B cell (primary cell): ENCODE data around the gene TERC. TPM values are rescaled to one million over a fixed set of nuclear protein-coding genes. Genes with fewer than 3 reads are reported as not detected.

Source experiments
- ATAC-seq: fragments of 200-7000 bp; cut with Tn5 transposase; one replicate; pipeline ENCODE4 v1.10.0; 2021; ENCODE audit warnings: low read depth, mild to moderate bottlenecking, moderate number of reproducible peaks, moderate library complexity
- CTCF ChIA-PET: fragments of 350-600 bp; sonication (Branson Sonifier 250); formaldehyde crosslinking; loops from one replicate; lab custom pipeline; 2021; ENCODE audit warnings: antibody characterized with exemption, inconsistent platforms; lab: Charles Lee
- POLR2A ChIA-PET: fragments of 350-600 bp; sonication (Branson Sonifier 250); formaldehyde crosslinking; loops from one replicate; lab custom pipeline; 2021; ENCODE audit warnings: antibody characterized with exemption; lab: Charles Lee
- DNase-seq: peaks from one replicate; pipeline ENCODE4 v3.0.0; 2013
- H2AFZ ChIP-seq: 2 replicates; pipeline ENCODE4 v1.6.1; 2012; ENCODE audit warnings: mild to moderate bottlenecking, low read depth, low read length; ENCODE audit not compliant: insufficient read depth, poor library complexity, severe bottlenecking
- H3K27ac ChIP-seq, 2 donors: 1 replicate in 1 of 2; 2 replicates in 1 of 2; pipeline ENCODE4 v1.5.1; 2012 to 2013; ENCODE audit warnings: low read length in 2 of 2, mild to moderate bottlenecking in 2 of 2, moderate library complexity in 1 of 2
- H3K27me3 ChIP-seq, 4 experiments: fragments of 200-600 bp in 1 of 4; sonication (generic) in 1 of 4; replicated peaks in 1 of 4; 1 replicate in 2 of 4; 2 replicates in 2 of 4; pipeline versions ENCODE4 v1.6.1 to v1.7.0; 2013 to 2016; ENCODE audit warnings: low read length in 3 of 4, mild to moderate bottlenecking in 2 of 4, mixed read lengths in 1 of 4, moderate library complexity in 1 of 4; ENCODE audit not compliant: insufficient read depth in 4 of 4, control insufficient read depth in 3 of 4; ENCODE audit errors: control extremely low read depth in 1 of 4
- H3K36me3 ChIP-seq, 2 experiments: replicated peaks in 1 of 2; 1 replicate in 1 of 2; 2 replicates in 1 of 2; pipeline versions ENCODE4 v1.6.1 to v1.7.1; 2013; ENCODE audit warnings: low read length in 1 of 2; ENCODE audit not compliant: insufficient read depth in 2 of 2, control insufficient read depth in 1 of 2; ENCODE audit errors: control extremely low read depth in 1 of 2, extremely low read depth in 1 of 2
- H3K4me1 ChIP-seq, 2 donors: fragments of 200-600 bp in 1 of 2; sonication (generic) in 1 of 2; 1 replicate in 1 of 2; 2 replicates in 1 of 2; pipeline versions ENCODE4 v1.5.1 to v1.6.1; 2013 to 2017; ENCODE audit warnings: low read length in 2 of 2; ENCODE audit not compliant: control insufficient read depth in 2 of 2, insufficient read depth in 2 of 2
- H3K4me2 ChIP-seq: replicated peaks from 2 replicates; pipeline ENCODE3; 2012; ENCODE audit warnings: mild to moderate bottlenecking, low read depth, low read length; ENCODE audit not compliant: poor library complexity, severe bottlenecking
- H3K4me3 ChIP-seq, 5 experiments: fragments of 200-600 bp in 1 of 5; sonication (generic) in 1 of 5; 1 replicate in 3 of 5; 2 replicates in 2 of 5; pipeline versions ENCODE4 v1.5.1 to v1.7.0; 2011 to 2016; ENCODE audit warnings: low read length in 4 of 5, mild to moderate bottlenecking in 4 of 5, low read depth in 2 of 5, control low read depth in 1 of 5, moderate library complexity in 1 of 5; ENCODE audit not compliant: insufficient read depth in 1 of 5; ENCODE audit errors: control extremely low read depth in 1 of 5, extremely low read depth in 1 of 5
- H3K79me2 ChIP-seq: fragments of 200-600 bp; sonication (generic); one replicate; pipeline ENCODE4 v1.6.0; 2016; ENCODE audit warnings: low read length; ENCODE audit not compliant: control insufficient read depth, insufficient read depth
- H3K9ac ChIP-seq: fragments of 200-600 bp; sonication (generic); 2 replicates; pipeline ENCODE4 v1.6.1; 2017; ENCODE audit warnings: mild to moderate bottlenecking, low read length, moderate library complexity
- H3K9me3 ChIP-seq, 3 donors: one replicate each; pipeline versions ENCODE4 v1.6.1 to v1.7.1; 2013; ENCODE audit warnings: low read length in 2 of 3; ENCODE audit not compliant: control insufficient read depth in 2 of 3, insufficient read depth in 1 of 3; ENCODE audit errors: control extremely low read depth in 1 of 3
- H4K20me1 ChIP-seq: 2 replicates; pipeline ENCODE4 v1.6.0; 2012; ENCODE audit warnings: mild to moderate bottlenecking, low read length; ENCODE audit not compliant: insufficient read depth, control insufficient read depth, poor library complexity, severe bottlenecking
- H3K27ac Mint-ChIP-seq: one replicate; pipeline ENCODE4 v1.8.0; 2021; ENCODE audit warnings: mixed read lengths
- H3K27me3 Mint-ChIP-seq: one replicate; pipeline ENCODE4 v1.8.0; 2021; ENCODE audit warnings: mixed read lengths
- H3K4me1 Mint-ChIP-seq: one replicate; pipeline ENCODE4 v1.8.0; 2021; ENCODE audit warnings: mixed read lengths
- H3K4me3 Mint-ChIP-seq: one replicate; pipeline ENCODE4 v1.8.0; 2021; ENCODE audit warnings: mixed read lengths
- H3K9me3 Mint-ChIP-seq: one replicate; pipeline ENCODE4 v1.8.0; 2022; ENCODE audit warnings: mixed read lengths; ENCODE audit not compliant: insufficient read depth
- EZH2 ChIP-seq: IDR thresholded peaks from 2 replicates; pipeline ENCODE4 v1.6.1; 2012; ENCODE audit warnings: borderline replicate concordance, low read depth, mild to moderate bottlenecking, moderate library complexity, low read length; ENCODE audit not compliant: insufficient read depth, poor library complexity, severe bottlenecking
- WGBS: methylation state at CpG from one replicate; pipeline ENCODE4 v1.1.5; 2013; ENCODE audit warnings: missing lambda C conversion rate; ENCODE audit not compliant: insufficient coverage; 5-methylcytosine and 5-hydroxymethylcytosine counted together
- intact Hi-C: fragments of 100-400 bp; cut with micrococcal nuclease; formaldehyde crosslinking; loops from one replicate; pipeline ENCODE4 v1.10.0; 2022
- polyA plus RNA-seq: library from polyadenylated mRNA; depleted of rRNA; stranded (reverse); fragments of >200 nt; gene quantifications from 2 replicates; pipeline ENCODE4 v1.2.3, GENCODE V29; 2012
- total RNA-seq, 2 donors: library from RNA; stranded (reverse); fragments of 120-200 nt in 1 of 2; gene quantifications; 1 replicate in 1 of 2; 2 replicates in 1 of 2; pipeline versions ENCODE4 v1.2.3 to v1.2.4, GENCODE V29; 2013 to 2022
- TF ChIP-seq, protein P1 (sequence below): fragments of 200-600 bp; IDR thresholded peaks from one replicate; pipeline ENCODE4 v1.8.0; 2022; ENCODE audit warnings: antibody characterized with exemption, mild to moderate bottlenecking

TERC gene
- total and polyA plus RNA-seq, 2 donors (not counting 1 experiment from before 2014, with no cell fraction given): 1.3 to 10.6 TPM

DNA sequence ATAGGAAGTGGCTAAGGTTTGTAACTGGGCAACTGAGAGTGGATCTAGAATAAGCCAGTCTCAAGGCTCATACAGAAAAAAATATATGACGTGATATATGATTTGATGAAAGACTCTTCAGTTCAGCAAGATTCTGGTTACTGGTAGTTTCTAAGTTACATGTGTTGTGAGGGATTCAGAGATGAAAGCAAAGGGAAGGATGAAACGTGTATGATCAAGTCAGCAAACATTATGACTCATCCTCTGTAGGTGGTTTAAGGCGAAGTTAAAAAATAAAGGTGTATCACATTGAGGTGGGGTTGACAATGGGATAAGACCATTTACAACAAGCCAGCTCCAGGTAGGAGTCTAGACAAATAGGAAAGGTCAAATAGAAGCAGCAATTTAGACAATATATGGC, 16.2 kb downstream of the TERC start:
- TF ChIP-seq, protein P1, sequence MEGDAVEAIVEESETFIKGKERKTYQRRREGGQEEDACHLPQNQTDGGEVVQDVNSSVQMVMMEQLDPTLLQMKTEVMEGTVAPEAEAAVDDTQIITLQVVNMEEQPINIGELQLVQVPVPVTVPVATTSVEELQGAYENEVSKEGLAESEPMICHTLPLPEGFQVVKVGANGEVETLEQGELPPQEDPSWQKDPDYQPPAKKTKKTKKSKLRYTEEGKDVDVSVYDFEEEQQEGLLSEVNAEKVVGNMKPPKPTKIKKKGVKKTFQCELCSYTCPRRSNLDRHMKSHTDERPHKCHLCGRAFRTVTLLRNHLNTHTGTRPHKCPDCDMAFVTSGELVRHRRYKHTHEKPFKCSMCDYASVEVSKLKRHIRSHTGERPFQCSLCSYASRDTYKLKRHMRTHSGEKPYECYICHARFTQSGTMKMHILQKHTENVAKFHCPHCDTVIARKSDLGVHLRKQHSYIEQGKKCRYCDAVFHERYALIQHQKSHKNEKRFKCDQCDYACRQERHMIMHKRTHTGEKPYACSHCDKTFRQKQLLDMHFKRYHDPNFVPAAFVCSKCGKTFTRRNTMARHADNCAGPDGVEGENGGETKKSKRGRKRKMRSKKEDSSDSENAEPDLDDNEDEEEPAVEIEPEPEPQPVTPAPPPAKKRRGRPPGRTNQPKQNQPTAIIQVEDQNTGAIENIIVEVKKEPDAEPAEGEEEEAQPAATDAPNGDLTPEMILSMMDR: no peak
- no peak for TF ChIP-seq EZH2
- no peak overlapping the region for H3K4me2 ChIP-seq
- H3K9me3 ChIP-seq: peaks cover 0 to 1% (median 0%) of the 10 kb centered on the region in 3 donors
- DNase-seq: no peak
- H2AFZ ChIP-seq: no peak overlapping the region
- intact Hi-C loops: no loop called here
- no peak overlapping the region for H3K27ac Mint-ChIP-seq
- H4K20me1 ChIP-seq: no peaks in the 10 kb centered on the region
- no peak overlapping the region for H3K9ac ChIP-seq
- CTCF ChIA-PET: no interaction called here
- H3K4me3 ChIP-seq: no peak overlapping the region
- no peaks in the 10 kb centered on the region for H3K79me2 ChIP-seq
- H3K27ac ChIP-seq: no peak overlapping the region
- peaks cover 0 to 31% (median 11%) of the 10 kb centered on the region in 4 experiments for H3K27me3 ChIP-seq
- no peaks in the 10 kb centered on the region for H3K4me1 ChIP-seq
- H3K4me3 Mint-ChIP-seq: no peak overlapping the region
- ATAC-seq: no peak
- 89% methylated on average over 1 of the region's 3 CpGs for WGBS
- H3K4me1 Mint-ChIP-seq: peaks cover 4% of the 10 kb centered on the region
- no peaks in the 10 kb centered on the region for H3K36me3 ChIP-seq
- peaks cover 44% of the 10 kb centered on the region for H3K27me3 Mint-ChIP-seq
- POLR2A ChIA-PET: no interaction called here
- no peaks in the 10 kb centered on the region for H3K9me3 Mint-ChIP-seq

GRCh38 chr3:169746924-169747323, 17.9 kb downstream of the TERC start:
- TF ChIP-seq EZH2: no peak
- TF ChIP-seq, protein P1: no peak
- intact Hi-C loops: no loop called here

More at GRCh38 chr3:169746924-169747323, 17.9 kb downstream of the TERC start:
- Histone ChIP-seq H4K20me1 (no peaks in the 10 kb centered on the region), H3K4me3 (no peak overlapping the region), H3K9me3 (peaks cover 0 to 1% (median 0%) of the 10 kb centered on the region in 3 donors), H3K36me3 (no peaks in the 10 kb centered on the region), H3K79me2 (no peaks in the 10 kb centered on the region), H3K4me2 (no peak overlapping the region), H3K27ac (no peak overlapping the region), H2AFZ (no peak overlapping the region), H3K27me3 (peaks cover 0 to 23% (median 11%) of the 10 kb centered on the region in 4 experiments), H3K4me1 (no peaks in the 10 kb centered on the region), H3K9ac (no peak overlapping the region)
- ChIA-PET POLR2A (no interaction called here), CTCF (interaction anchor here (1.2 to 3.3 kb wide), 2 partner anchors 16 to 598 kb away, joined by 4 to 16 read pairs; no protein-coding TSS in a partner anchor)
- DNase-seq: no peak
- H3K4me1 Mint-ChIP-seq: peaks cover 4% of the 10 kb centered on the region
- no peak overlapping the region for H3K4me3 Mint-ChIP-seq
- H3K27ac Mint-ChIP-seq: no peak overlapping the region
- peaks cover 37% of the 10 kb centered on the region for H3K27me3 Mint-ChIP-seq
- H3K9me3 Mint-ChIP-seq: no peaks in the 10 kb centered on the region
- ATAC-seq: no peak
- WGBS: 27% methylated on average over 4 of the region's 6 CpGs
